Caco-2 (cell line): ENCODE measurements around the gene IL17RA. TPM values are rescaled to one million over a fixed set of nuclear protein-coding genes. Genes with fewer than 3 reads are reported as not detected.

ENCODE experiments used
- BruUV-seq: library from RNA; stranded (reverse); fragments of 400-500 nt; replicated peaks from 2 replicates; lab custom pipeline; 2021; lab: Mats Ljungman, UMichigan
- CTCF ChIA-PET: fragments of 300-600 bp; sonication (Branson Sonifier 250); formaldehyde crosslinking; loops from one replicate; lab custom pipeline; 2022; ENCODE audit warnings: antibody characterized with exemption; lab: Charles Lee
- POLR2A ChIA-PET: fragments of 300-600 bp; sonication (Branson Sonifier 250); formaldehyde crosslinking; loops from one replicate; lab custom pipeline; 2022; ENCODE audit warnings: antibody characterized with exemption; lab: Charles Lee
- DNase-seq, 2 experiments: peaks; one replicate each; pipeline versions ENCODE4 v3.0.0 to v3.0.0-alpha.2; 2020 to 2022
- H3K27me3 ChIP-seq: replicated peaks from 2 replicates; pipeline ENCODE4 v1.6.0; 2011; ENCODE audit warnings: low read length; ENCODE audit not compliant: control insufficient read depth, insufficient read depth
- H3K36me3 ChIP-seq: 2 replicates; pipeline ENCODE4 v1.5.1; 2011; ENCODE audit warnings: low read length; ENCODE audit not compliant: control insufficient read depth, insufficient read depth
- H3K4me1 ChIP-seq: fragments of 250-450 bp; sonication (Bioruptor Pico); 2 replicates; pipeline ENCODE4 v1.5.1; 2020; ENCODE audit warnings: mild to moderate bottlenecking
- H3K4me3 ChIP-seq: 2 replicates; pipeline ENCODE4 v1.5.1; 2011; ENCODE audit warnings: low read depth, mild to moderate bottlenecking, control low read depth, low read length
- H3K9me3 ChIP-seq: fragments of 250-450 bp; sonication (Bioruptor Pico); 2 replicates; pipeline ENCODE4 v1.5.1; 2020; ENCODE audit warnings: mild to moderate bottlenecking, moderate library complexity
- H3K27ac Mint-ChIP-seq: one replicate; pipeline ENCODE4 v1.8.0; 2022; ENCODE audit warnings: mixed read lengths; ENCODE audit not compliant: unreplicated experiment
- H3K27me3 Mint-ChIP-seq: one replicate; pipeline ENCODE4 v1.8.0; 2022; ENCODE audit warnings: mixed read lengths; ENCODE audit not compliant: insufficient read depth, unreplicated experiment
- H3K36me3 Mint-ChIP-seq: one replicate; pipeline ENCODE4 v1.8.0; 2022; ENCODE audit warnings: mild to moderate bottlenecking, mixed read lengths; ENCODE audit not compliant: insufficient read depth, unreplicated experiment
- H3K4me1 Mint-ChIP-seq: one replicate; pipeline ENCODE4 v1.8.0; 2022; ENCODE audit warnings: low read depth, mixed read lengths; ENCODE audit not compliant: unreplicated experiment
- H3K4me3 Mint-ChIP-seq: one replicate; pipeline ENCODE4 v1.8.0; 2022; ENCODE audit warnings: mild to moderate bottlenecking, moderate library complexity, mixed read lengths; ENCODE audit not compliant: unreplicated experiment
- H3K9me3 Mint-ChIP-seq: one replicate; pipeline ENCODE4 v1.8.0; 2022; ENCODE audit warnings: mixed read lengths; ENCODE audit not compliant: unreplicated experiment
- intact Hi-C: fragments of 100-400 bp; cut with micrococcal nuclease; formaldehyde crosslinking; loops from one replicate; pipeline ENCODE4 v1.10.0; 2022; ENCODE audit not compliant: unreplicated experiment
- total RNA-seq: library from RNA; stranded (reverse); gene quantifications from 2 replicates; pipeline ENCODE4 v1.2.3, GENCODE V29; 2022
- TF ChIP-seq, protein P1 (sequence below), 2 experiments: fragments of 200-600 bp in 1 of 2; IDR thresholded peaks; 1 replicate in 1 of 2; 2 replicates in 1 of 2; pipeline versions ENCODE4 v1.5.1 to v1.8.0; 2011 to 2022; ENCODE audit warnings: antibody characterized with exemption in 1 of 2, control low read depth in 1 of 2, inconsistent platforms in 1 of 2, low read depth in 1 of 2, low read length in 1 of 2, mild to moderate bottlenecking in 1 of 2, moderate library complexity in 1 of 2; ENCODE audit not compliant: insufficient read depth in 1 of 2, severe bottlenecking in 1 of 2, unreplicated experiment in 1 of 2

Gene IL17RA
- total RNA-seq, 1 experiment from 2014 or later = 14.5 TPM

GRCh38 chr22:17060126-17060525 lies 24.7 kb upstream of the IL17RA start:
- no peak for DNase-seq
- TF ChIP-seq, protein P1, sequence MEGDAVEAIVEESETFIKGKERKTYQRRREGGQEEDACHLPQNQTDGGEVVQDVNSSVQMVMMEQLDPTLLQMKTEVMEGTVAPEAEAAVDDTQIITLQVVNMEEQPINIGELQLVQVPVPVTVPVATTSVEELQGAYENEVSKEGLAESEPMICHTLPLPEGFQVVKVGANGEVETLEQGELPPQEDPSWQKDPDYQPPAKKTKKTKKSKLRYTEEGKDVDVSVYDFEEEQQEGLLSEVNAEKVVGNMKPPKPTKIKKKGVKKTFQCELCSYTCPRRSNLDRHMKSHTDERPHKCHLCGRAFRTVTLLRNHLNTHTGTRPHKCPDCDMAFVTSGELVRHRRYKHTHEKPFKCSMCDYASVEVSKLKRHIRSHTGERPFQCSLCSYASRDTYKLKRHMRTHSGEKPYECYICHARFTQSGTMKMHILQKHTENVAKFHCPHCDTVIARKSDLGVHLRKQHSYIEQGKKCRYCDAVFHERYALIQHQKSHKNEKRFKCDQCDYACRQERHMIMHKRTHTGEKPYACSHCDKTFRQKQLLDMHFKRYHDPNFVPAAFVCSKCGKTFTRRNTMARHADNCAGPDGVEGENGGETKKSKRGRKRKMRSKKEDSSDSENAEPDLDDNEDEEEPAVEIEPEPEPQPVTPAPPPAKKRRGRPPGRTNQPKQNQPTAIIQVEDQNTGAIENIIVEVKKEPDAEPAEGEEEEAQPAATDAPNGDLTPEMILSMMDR (IDR thresholded peaks at IDR 0.05; ENCODE audit: insufficient read depth in 1 of 2, low read depth in 1 of 2, low read length in 1 of 2, severe bottlenecking in 1 of 2, unreplicated experiment in 1 of 2) = no peak

GRCh38 chr22:17063411-17064106 lies 21.2 kb upstream of the IL17RA start:
- no TSS peak for BruUV-seq
- peaks cover 12% of the 10 kb centered on the region for H3K4me1 ChIP-seq
- no peaks in the 10 kb centered on the region for H3K9me3 ChIP-seq
- intact Hi-C loops = no loop called here
- DNase-seq = no peak
- no peak overlapping the region for H3K4me3 Mint-ChIP-seq
- H3K9me3 Mint-ChIP-seq = no peaks in the 10 kb centered on the region
- no peaks in the 10 kb centered on the region for H3K36me3 Mint-ChIP-seq
- ChIA-PET CTCF (interaction anchor here (0.7 to 0.8 kb wide), 3 partner anchors 99 to 225 kb away, joined by 3 to 7 read pairs (median 6); no protein-coding TSS in a partner anchor), POLR2A (no interaction called here)
- H3K4me1 Mint-ChIP-seq = peaks cover 18% of the 10 kb centered on the region
- no peaks in the 10 kb centered on the region for H3K36me3 ChIP-seq
- H3K4me3 ChIP-seq = no peak overlapping the region
- no peaks in the 10 kb centered on the region for H3K27me3 ChIP-seq
- H3K27me3 Mint-ChIP-seq = no peaks in the 10 kb centered on the region
- TF ChIP-seq, protein P1 (IDR thresholded peaks at IDR 0.05; ENCODE audit: insufficient read depth in 1 of 2, low read depth in 1 of 2, low read length in 1 of 2, severe bottlenecking in 1 of 2, unreplicated experiment in 1 of 2) = no peak
- H3K27ac Mint-ChIP-seq = no peak overlapping the region

More at GRCh38 chr22:17060126-17060525, 24.7 kb upstream of the IL17RA start:
- CTCF ChIA-PET = no interaction called here
- no TSS peak for BruUV-seq
- H3K9me3 ChIP-seq = no peaks in the 10 kb centered on the region
- H3K4me1 ChIP-seq = no peaks in the 10 kb centered on the region
- peaks cover 1% of the 10 kb centered on the region; the same call in 1 of the 2 replicates for H3K36me3 ChIP-seq
- Mint-ChIP-seq H3K9me3 (no peaks in the 10 kb centered on the region), H3K36me3 (no peaks in the 10 kb centered on the region), H3K27me3 (no peaks in the 10 kb centered on the region), H3K4me1 (no peaks in the 10 kb centered on the region), H3K4me3 (no peak overlapping the region), H3K27ac (no peak overlapping the region)
- intact Hi-C loops = no loop called here
- no peaks in the 10 kb centered on the region for H3K27me3 ChIP-seq
- H3K4me3 ChIP-seq = no peak overlapping the region
- POLR2A ChIA-PET = no interaction called here

- H3K27me3 Mint-ChIP-seq = no peaks in the 10 kb centered on the region
- Histone ChIP-seq H3K36me3 (no peaks in the 10 kb centered on the region), H3K9me3 (no peaks in the 10 kb centered on the region), H3K27me3 (no peaks in the 10 kb centered on the region), H3K4me3 (no peak overlapping the region), H3K4me1 (peaks cover 12% of the 10 kb centered on the region)
- TF ChIP-seq, protein P1 (IDR thresholded peaks at IDR 0.05; ENCODE audit: insufficient read depth in 1 of 2, low read depth in 1 of 2, low read length in 1 of 2, severe bottlenecking in 1 of 2, unreplicated experiment in 1 of 2) = no peak
- H3K4me3 Mint-ChIP-seq = no peak overlapping the region
- BruUV-seq = no TSS peak
- intact Hi-C loops = no loop called here
- CTCF ChIA-PET = no interaction called here
- H3K27ac Mint-ChIP-seq = no peak overlapping the region
- H3K4me1 Mint-ChIP-seq = peaks cover 21% of the 10 kb centered on the region
- no peaks in the 10 kb centered on the region for H3K36me3 Mint-ChIP-seq
- H3K9me3 Mint-ChIP-seq = no peaks in the 10 kb centered on the region
- no peak for DNase-seq
- POLR2A ChIA-PET = no interaction called here
Observed at GRCh38 chr22:17064498-17065100, 20.2 kb upstream of the IL17RA start.
